ENCODE measurements around the gene WDPCP.
A peak's percentile ranks its signal among the peaks of the same experiment; 100 is the strongest.
"Not testable (repeated sequence)": the region's sequence is repeated elsewhere in the genome, so short reads cannot be mapped to it uniquely, and the experiment has no call there.

Gene WDPCP

GRCh38 chr2:63092401-63092800 is 495.9 kb downstream of the WDPCP start:
- ChIA-PET POLR2A (no interaction called here), CTCF (interaction anchor here (1.0 to 1.3 kb wide), 2 partner anchors 20 to 394 kb away, joined by 3 read pairs; no protein-coding TSS in a partner anchor)
- DNase-seq (ENCODE audit: extremely low spot score) = no peak
- TF ChIP-seq, protein P1, sequence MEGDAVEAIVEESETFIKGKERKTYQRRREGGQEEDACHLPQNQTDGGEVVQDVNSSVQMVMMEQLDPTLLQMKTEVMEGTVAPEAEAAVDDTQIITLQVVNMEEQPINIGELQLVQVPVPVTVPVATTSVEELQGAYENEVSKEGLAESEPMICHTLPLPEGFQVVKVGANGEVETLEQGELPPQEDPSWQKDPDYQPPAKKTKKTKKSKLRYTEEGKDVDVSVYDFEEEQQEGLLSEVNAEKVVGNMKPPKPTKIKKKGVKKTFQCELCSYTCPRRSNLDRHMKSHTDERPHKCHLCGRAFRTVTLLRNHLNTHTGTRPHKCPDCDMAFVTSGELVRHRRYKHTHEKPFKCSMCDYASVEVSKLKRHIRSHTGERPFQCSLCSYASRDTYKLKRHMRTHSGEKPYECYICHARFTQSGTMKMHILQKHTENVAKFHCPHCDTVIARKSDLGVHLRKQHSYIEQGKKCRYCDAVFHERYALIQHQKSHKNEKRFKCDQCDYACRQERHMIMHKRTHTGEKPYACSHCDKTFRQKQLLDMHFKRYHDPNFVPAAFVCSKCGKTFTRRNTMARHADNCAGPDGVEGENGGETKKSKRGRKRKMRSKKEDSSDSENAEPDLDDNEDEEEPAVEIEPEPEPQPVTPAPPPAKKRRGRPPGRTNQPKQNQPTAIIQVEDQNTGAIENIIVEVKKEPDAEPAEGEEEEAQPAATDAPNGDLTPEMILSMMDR (IDR thresholded peaks at IDR 0.05; ENCODE audit: control extremely low read depth, extremely low read depth, low read depth, missing control alignments) = no peak

DNA sequence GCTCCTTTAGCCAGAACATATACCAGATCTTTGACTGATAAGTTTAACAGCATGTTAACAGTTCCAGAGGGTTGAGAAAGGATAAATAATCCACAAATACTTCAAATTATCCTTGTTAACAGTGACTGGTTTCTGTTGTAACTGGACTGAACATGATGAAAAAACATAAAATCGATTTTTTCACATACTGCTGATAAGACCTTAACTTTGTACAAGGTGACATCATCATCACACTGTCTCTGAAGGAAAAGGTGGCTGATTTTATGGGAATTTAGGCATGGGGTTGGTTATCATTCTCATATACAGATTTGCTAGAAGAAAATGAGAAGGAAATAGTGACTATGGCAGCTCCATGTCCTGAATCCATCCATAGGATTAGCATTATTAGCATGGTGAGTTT is 501.6 kb downstream of the WDPCP start:
- POLR2A ChIA-PET = no interaction called here
- TF ChIP-seq, protein P1 (IDR thresholded peaks at IDR 0.05; ENCODE audit: control extremely low read depth, extremely low read depth, low read depth, missing control alignments) = no peak
- CTCF ChIA-PET = interaction anchor here (1.2 to 1.3 kb wide), 2 partner anchors 26 to 630 kb away, joined by 3 read pairs; no protein-coding TSS in a partner anchor
- no peak for DNase-seq (ENCODE audit: extremely low spot score)

- CTCF ChIA-PET = no interaction called here
- POLR2A ChIA-PET = no interaction called here
- no peak for DNase-seq (ENCODE audit: extremely low spot score)
- TF ChIP-seq, protein P1 (IDR thresholded peaks at IDR 0.05; ENCODE audit: control extremely low read depth, extremely low read depth, low read depth, missing control alignments) = no peak
Observed at GRCh38 chr2:63081404-63081803, 506.9 kb downstream of the WDPCP start.

DNA sequence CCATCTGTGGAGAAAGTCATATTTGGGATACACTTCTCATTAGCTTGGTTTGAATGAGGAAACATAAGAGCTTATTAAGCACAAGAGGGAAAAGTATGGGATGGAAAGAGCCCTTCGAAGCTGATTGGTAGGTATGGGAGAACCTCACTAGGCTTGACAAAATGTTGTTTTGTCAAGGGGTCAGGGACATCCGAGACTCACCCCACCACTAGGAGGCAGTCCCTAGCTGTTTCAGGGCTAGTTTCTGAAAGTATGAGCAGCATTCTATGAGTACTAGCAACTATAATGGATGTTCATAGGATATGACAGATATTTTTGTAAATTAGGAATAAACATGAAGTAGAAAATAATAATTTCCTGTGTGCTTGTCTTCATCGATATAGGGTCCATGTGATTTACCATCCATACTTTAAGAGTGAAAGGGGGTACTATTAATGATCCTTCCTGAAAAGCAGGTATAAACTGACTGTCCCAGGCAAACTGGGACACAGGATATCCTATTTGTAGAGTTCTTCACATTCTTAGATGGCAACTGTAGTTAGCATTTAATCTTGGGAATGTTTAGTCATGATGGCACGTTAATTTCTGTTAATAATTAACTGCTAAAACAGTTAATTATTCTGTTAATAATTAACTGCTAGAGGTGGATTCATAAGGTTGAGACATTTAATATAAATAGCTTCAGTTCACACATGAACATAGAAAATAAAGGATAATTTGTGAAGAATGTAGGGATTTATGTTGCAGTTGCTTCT is 509.2 kb downstream of the WDPCP start:
- ChIA-PET CTCF (interaction anchor here (0.8 to 1.2 kb wide), 4 partner anchors 14 to 409 kb away, joined by 3 to 6 read pairs (median 3); no protein-coding TSS in a partner anchor), POLR2A (no interaction called here)
- TF ChIP-seq, protein P1 (IDR thresholded peaks at IDR 0.05; ENCODE audit: control extremely low read depth, extremely low read depth, low read depth, missing control alignments) = peak; percentile 42

DNA sequence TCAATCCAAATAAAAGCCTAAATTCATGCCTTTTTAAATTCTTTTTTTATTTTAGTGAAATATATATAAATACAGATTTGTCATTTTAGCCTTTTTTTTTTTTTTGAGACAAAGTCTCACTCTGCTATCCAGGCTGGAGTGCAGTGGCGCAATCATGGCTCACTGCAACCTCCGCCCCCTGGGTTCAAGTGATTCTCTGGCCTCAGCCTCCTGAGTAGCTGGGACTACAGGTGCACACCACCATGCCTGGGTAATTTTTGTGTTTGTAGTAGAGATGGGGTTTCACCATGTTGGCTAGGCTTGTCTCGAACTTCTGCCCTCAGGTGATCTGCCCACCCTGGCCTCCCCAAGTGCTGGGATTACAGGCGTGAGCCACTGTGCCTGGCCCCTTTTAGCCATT is 513.9 kb downstream of the WDPCP start:
- CTCF ChIA-PET; POLR2A ChIA-PET; DNase-seq (ENCODE audit: extremely low spot score): not testable (repeated sequence)

More for the DNA sequence above, 509.2 kb downstream of the WDPCP start:
- peak; percentile 19 for DNase-seq (ENCODE audit: extremely low spot score)

GRCh38 chr2:63073994-63074393 is 514.3 kb downstream of the WDPCP start:
- TF ChIP-seq, protein P1 (IDR thresholded peaks at IDR 0.05; ENCODE audit: control extremely low read depth, extremely low read depth, low read depth, missing control alignments) = no peak
- ChIA-PET CTCF (no interaction called here), POLR2A (no interaction called here)
- no peak for DNase-seq (ENCODE audit: extremely low spot score)

GRCh38 chr2:63071664-63072063 is 516.6 kb downstream of the WDPCP start:
- ChIA-PET CTCF (no interaction called here), POLR2A (no interaction called here)
- DNase-seq (ENCODE audit: extremely low spot score) = no peak
- TF ChIP-seq, protein P1 (IDR thresholded peaks at IDR 0.05; ENCODE audit: control extremely low read depth, extremely low read depth, low read depth, missing control alignments) = no peak

Measured in GM10248 (cell line).